Measurements from ENCODE around the gene TEX2.
"Not testable (repeated sequence)": the region's sequence is repeated elsewhere in the genome, so short reads cannot be mapped to it uniquely, and the experiment has no call there.

Gene TEX2

GRCh38 chr17:64209983-64210382 lies 53.1 kb downstream of the TEX2 start:
- DNase-seq (ENCODE audit: low spot score), result no peak

- no peak for DNase-seq (ENCODE audit: low spot score)
Measured at GRCh38 chr17:64209356-64209941, 53.6 kb downstream of the TEX2 start.

GRCh38 chr17:64208656-64209055 lies 54.4 kb downstream of the TEX2 start:
- DNase-seq (ENCODE audit: low spot score), result not testable (repeated sequence)

DNA sequence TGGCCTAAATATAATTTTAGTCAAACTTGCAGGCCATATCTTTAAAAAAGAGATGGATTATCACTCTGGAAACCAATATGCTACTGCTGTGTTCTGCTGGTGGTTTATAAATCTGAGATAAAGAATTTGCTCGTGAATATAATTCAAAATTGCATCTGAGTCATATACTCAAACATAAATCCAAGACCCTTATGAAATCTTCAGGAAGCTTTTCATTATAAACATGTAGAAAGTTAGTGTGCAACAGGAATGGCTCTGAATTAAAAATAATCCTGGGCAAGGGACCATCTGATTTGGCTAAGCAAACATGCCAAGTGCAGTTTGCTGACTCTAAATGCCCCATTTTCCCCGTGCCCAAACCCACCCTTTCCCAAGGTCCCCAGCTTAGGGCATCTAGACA lies 57.3 kb downstream of the TEX2 start:
- DNase-seq (ENCODE audit: low spot score), result no peak

DNA sequence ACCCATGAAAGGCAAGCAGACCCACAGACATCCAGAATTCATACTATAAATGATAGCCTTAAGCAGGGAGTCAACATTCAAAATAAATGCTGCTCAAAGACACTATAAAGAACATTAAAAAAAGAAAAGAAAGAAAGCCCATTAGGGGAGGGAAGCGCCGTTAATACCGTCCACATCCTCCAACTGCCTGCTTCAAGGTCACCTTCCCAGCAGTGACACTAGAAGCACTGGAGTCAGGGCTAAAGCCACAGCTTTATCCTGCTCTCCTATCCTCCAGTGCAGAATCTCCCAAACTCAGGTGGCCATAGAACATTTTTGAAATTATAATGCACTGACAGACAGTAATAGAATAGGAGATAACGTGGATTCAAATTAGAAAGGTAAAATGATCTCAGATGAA lies 59.4 kb downstream of the TEX2 start:
- DNase-seq (ENCODE audit: low spot score), result no peak

GRCh38 chr17:64202683-64203344 lies 60.2 kb downstream of the TEX2 start:
- no peak for DNase-seq (ENCODE audit: low spot score)

DNA sequence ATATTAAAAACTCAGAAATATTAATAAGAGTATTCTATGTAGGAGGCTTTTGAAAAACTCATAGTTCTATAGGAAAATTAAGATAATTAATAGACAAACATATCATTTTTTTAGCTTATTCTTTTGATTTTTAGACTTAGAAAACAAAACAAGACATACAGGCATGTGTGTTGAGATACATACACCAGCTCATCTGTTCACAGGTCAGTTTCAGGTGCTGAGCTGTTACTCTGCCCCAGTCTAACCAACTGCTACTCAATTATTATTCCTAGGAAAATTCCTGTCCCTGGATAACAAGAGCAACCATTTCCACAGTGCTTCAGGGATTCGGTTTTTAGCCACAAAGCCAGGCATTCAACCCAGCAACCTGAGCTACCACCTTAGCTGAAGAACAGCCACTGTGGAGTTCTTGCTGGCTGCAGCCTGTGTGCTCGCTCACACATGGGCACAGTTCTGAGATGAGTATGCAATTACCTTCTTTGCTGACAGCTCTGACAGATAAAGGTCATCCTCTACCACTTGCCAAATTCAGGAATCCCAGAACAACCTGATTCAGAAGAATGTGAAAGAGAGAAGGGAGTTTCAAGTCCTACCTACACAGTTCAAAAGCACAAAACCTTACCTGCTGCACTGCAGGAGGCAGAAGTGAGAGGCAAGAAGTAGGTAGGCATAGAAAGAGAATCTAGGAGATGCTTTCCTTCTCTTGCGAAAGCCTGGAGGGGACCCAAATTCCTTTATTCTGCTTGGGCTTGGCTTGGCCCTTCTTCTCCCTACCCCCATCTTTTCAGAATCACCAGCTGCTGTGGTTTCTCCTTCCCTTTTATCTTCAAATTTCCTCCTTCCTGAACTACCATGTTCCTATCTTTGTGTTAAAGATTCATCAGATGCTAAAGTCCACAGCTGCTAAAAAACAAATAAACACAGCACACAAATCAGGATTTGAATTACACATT lies 62.7 kb downstream of the TEX2 start:
- no peak for DNase-seq (ENCODE audit: low spot score)

- no peak for DNase-seq (ENCODE audit: low spot score)
Measured at GRCh38 chr17:64198331-64199090, 64.5 kb downstream of the TEX2 start.

DNA sequence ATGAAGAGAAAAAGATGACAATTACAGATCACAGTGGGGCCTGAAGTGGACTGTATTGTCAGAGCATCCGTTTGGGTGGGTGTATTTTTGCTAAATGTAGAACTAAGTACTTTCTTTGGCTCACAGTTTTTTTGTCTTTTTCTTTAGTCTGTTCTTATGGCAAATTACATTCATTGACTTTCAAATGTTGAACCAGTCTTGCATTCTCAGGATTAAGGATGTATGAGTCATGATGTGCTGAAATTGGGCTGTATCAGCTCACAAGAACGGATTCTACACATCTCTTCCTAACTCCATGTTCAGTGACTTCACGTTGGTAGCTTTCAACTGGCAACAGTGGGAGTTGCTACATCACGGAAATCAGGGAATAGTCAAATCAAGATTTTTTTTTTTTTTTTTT lies 66.5 kb downstream of the TEX2 start:
- no peak for DNase-seq (ENCODE audit: low spot score)

- DNase-seq (ENCODE audit: low spot score), result no peak
Measured at GRCh38 chr17:64193561-64193960, 69.5 kb downstream of the TEX2 start.

- DNase-seq (ENCODE audit: low spot score), result no peak
Measured at GRCh38 chr17:64192589-64192988, 70.5 kb downstream of the TEX2 start.

- DNase-seq (ENCODE audit: low spot score), result no peak
Measured at GRCh38 chr17:64190472-64190871, 72.6 kb downstream of the TEX2 start.

- DNase-seq (ENCODE audit: low spot score), result no peak
Measured at GRCh38 chr17:64188088-64188487, 75.0 kb downstream of the TEX2 start.

DNA sequence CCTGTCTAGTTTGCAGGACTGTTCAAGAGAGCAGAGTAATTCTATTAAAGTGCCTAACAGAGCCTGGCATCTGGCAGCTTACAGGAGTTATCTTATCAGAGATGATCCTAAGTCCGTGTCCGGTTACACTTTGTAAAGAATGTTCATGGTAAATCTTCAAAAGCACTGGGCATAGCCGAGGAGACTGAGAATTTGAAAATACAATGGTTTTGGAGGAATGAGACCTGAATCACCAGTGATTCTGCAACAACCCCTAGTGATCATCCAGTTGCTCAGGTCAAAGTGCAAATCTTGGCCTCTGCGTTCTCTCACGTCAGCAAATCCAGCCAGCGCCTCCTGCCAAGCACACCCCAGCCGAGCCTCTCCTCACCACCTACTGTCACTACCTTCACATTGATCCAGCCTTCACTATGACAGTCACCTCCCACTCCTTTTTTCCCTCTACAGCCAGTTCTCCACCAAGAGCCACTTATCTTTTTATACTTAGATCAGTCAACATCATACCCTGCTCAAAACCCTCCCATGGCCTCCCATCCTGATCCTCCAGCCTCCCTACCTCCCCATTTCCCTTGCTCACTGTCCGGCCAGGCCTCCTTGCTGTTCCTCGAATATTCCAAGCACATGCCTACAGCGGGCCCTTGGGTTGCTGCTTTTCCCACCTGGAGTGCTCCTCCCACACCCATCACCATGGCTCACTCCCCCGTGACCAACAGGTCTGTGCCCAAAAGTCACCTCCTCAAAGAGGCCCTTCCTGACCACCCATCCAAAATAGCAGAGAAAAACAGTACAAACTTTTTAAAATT lies 75.8 kb downstream of the TEX2 start:
- no peak for DNase-seq (ENCODE audit: low spot score)

DNA sequence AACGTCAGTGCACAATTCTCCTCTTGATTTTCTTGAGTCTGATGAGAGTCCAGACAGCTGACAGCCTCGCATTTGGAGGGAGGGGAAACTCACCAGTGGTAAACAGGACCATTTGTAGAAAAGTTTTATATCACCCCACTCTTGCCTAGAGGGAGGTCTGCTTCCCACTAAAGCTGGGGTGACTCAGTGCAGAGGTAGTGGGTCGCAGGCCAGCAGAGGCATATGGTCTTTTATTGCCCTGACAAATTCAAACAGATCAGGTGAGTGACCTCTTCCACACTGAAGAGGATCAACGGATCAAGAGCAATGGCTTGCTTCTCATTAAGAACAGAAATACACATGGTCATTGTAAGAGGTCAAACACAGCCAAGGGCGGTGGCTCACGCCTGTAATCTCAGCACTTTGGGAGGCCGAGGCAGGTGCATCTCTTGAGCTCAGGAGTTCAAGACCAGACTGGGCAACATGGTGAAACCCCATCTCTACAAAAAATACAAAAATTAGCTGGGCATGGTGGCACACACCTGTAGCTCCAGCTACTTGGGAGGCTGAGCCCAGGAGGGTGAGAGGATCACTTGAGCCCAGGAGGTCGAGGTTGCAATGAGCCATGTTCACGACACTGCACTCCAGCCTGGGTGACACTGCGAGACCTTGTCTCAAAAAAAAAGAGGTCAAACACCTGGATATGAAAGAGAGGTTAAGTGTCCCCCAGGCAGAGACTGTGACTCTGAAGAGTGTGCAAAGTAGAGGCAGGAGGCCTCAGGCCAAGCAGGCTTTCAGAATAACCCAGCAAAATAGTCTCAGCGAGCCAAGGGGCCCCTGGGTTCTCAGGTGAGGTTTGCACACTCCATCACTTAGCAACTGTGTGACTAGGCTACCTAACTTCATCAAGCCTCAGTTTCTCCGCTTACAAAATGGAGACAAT lies 76.6 kb downstream of the TEX2 start:
- DNase-seq (ENCODE audit: low spot score), result no peak

GRCh38 chr17:64185557-64185956 lies 77.5 kb downstream of the TEX2 start:
- DNase-seq (ENCODE audit: low spot score), result not testable (repeated sequence)

DNA sequence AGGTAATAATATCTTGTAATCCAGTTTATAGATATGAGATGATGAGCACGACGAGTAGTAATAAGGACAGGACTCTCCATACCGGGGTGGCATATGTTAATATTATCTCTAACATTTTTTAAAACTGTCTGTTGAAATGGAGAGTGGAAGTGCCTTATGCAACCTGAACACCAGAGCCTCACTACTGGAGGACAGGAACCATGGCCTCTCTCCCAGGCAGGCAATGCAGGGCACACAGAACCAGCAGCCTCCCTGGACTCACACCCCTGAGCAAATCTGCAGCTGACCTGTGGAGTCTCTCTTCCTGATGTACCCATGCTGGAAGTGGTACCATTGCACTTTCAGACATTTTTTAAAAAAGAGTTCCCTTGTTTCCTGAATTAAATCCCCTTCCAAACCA lies 78.0 kb downstream of the TEX2 start:
- no peak for DNase-seq (ENCODE audit: low spot score)

DNA sequence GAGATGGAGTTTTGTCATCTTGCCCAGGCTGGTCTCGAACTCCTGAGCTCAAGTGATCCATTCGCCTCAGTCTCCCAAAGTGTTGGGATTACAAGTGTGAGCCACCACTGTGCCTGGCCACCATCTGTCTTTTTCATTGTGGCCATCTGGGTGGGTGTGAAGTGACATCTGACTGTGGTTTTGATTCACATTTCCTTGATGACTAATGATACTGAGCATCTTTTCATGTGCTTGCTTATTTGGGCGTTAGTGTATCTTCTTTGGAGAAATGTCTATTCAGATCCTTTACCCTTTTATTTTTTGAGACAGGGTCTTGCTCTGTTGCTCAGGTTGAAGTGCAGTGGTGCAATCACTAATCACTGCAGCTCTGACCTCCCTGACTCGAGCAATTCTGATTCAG lies 79.2 kb downstream of the TEX2 start:
- no peak for DNase-seq (ENCODE audit: low spot score)

DNA sequence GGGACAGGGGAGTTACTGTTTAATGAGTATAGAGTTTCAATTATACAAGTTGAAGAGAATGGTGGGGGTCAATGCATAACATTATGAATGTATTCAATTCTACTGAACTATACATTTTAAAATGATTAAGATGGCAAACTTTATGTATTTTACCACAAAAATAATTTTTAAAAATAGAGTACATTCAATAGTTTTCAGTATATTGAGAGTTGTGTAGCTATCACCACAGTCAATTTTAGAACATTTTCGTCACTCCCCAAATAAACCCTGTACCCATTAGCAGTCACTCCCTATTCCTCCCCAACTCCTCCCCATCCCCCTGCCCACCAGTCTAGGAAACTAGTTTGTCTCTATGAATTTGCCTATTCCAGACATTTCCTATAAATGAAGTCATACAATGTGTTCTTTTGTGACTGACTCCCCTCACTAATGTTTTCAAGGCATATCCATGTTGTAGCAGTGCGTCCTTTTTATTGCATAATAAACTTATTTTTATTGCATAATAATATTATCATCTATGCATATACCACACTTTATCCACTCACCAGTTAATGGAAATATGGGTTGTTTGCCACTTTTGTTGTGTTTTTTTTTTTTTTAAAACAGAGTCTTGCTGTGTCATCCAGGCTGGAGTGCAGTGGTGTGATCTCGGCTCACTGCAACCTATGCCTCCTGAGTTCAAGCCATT lies 80.6 kb downstream of the TEX2 start:
- no peak for DNase-seq (ENCODE audit: low spot score)
